Uterus (tissue), 4 donors: ENCODE data around the gene SHROOM2. TPM values are rescaled to one million over a fixed set of nuclear protein-coding genes. Genes with fewer than 3 reads are reported as not detected.
A peak's percentile ranks its signal among the peaks of the same experiment; 100 is the strongest.

Source experiments
- DNase-seq, 2 donors: peaks; one replicate each; pipeline ENCODE4 v3.0.0-alpha.2; 2019 to 2020
- H3K27ac ChIP-seq, 2 donors: fragments of 200-600 bp; sonication (generic); 1 replicate in 1 of 2; 2 replicates in 1 of 2; pipeline ENCODE4 v1.5.1; 2016 to 2018
- H3K27me3 ChIP-seq, 2 donors: fragments of 200-600 bp; sonication (generic); one replicate each; pipeline ENCODE4 v1.5.1; 2018 to 2019; ENCODE audit warnings: control low read depth in 1 of 2
- H3K36me3 ChIP-seq, 2 donors: fragments of 200-600 bp; sonication (generic); one replicate each; pipeline ENCODE4 v1.5.1; 2019; ENCODE audit warnings: control low read depth in 1 of 2
- H3K4me1 ChIP-seq, 2 donors: fragments of 200-600 bp; sonication (generic); one replicate each; pipeline ENCODE4 v1.5.1; 2018 to 2019; ENCODE audit warnings: control low read depth in 1 of 2
- H3K4me3 ChIP-seq, 2 donors: fragments of 200-600 bp; sonication (generic); 1 replicate in 1 of 2; 2 replicates in 1 of 2; pipeline ENCODE4 v1.5.1; 2018 to 2019; ENCODE audit warnings: mild to moderate bottlenecking in 1 of 2
- H3K9me3 ChIP-seq, 2 donors: fragments of 200-600 bp; sonication (generic); one replicate each; pipeline ENCODE4 v1.5.1; 2019; ENCODE audit warnings: control low read depth in 1 of 2
- POLR2A ChIP-seq, 2 donors: fragments of 450-650 bp; IDR thresholded peaks; one replicate each; pipeline ENCODE4 v1.6.1; 2016; ENCODE audit warnings: antibody characterized with exemption in 2 of 2, mild to moderate bottlenecking in 1 of 2, moderate library complexity in 1 of 2
- intact Hi-C: fragments of 100-400 bp; cut with DNase I; formaldehyde crosslinking; loops from one replicate; pipeline ENCODE4 v1.15.1; 2023; ENCODE audit warnings: low total_unique reads
- total RNA-seq, 4 donors: library from RNA; depleted of rRNA in 3 of 4; stranded (reverse); fragments of >200 nt in 3 of 4; gene quantifications; one replicate each; pipeline versions ENCODE4 v1.1.0 to v1.2.4, GENCODE V29; 2014 to 2023
- TF ChIP-seq, protein P1 (sequence below), 4 experiments: fragments of 200-600 bp in 2 of 4; fragments of 450-650 bp in 2 of 4; sonication (generic) in 2 of 4; IDR thresholded peaks; one replicate each; pipeline ENCODE4 v1.5.1; 2016 to 2019; ENCODE audit warnings: antibody characterized with exemption in 4 of 4, mild to moderate bottlenecking in 2 of 4, moderate library complexity in 1 of 4
- donor health status: DM: yes; HTN: yes; CAD: no.

Gene SHROOM2
- total RNA-seq, 4 donors from 2014 or later = 3.5 to 8.7 (median 4.8) TPM

DNA sequence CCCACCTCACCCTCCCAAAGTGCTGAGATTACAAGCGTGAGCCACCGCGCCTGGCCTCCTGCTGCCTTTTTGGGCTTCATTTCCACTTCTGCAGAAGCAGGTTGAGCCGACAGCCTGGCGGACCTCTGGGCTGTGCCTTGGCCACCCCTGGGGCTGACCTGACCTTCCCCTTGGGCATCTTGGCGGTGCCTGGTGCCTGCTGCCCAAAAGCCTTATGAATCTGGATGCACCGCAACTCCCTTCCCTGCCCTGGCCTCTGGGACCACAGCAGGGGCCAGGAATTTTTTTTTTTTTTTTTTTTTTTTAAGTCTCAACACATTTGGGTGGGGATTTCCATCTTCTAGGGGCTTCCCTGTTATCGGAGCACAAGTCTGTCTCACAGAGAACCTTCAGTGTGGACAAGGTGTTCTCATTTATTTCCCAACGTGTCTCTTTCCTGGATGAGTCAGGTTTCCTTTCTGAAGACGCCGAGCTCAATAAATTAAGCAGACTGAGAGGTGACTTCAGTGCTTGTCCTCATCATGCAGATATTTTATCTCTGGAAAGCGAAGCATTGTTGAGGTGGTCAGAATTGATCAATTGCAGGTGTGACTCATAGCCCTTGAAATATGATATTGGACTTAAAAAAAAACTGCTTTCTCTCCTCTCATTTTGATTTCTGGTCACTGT, 79.7 kb downstream of the SHROOM2 start:
- DNase-seq = no peak
- Histone ChIP-seq H3K9me3 (no peaks in the 10 kb centered on the region), H3K4me1 (no peaks in the 10 kb centered on the region), H3K27ac (peak overlapping the region; percentile 52 to 57), H3K4me3 (no peak overlapping the region), H3K36me3 (no peaks in the 10 kb centered on the region), H3K27me3 (no peaks in the 10 kb centered on the region)
- no peak for TF ChIP-seq POLR2A (IDR thresholded peaks at IDR 0.05)
- TF ChIP-seq, protein P1, sequence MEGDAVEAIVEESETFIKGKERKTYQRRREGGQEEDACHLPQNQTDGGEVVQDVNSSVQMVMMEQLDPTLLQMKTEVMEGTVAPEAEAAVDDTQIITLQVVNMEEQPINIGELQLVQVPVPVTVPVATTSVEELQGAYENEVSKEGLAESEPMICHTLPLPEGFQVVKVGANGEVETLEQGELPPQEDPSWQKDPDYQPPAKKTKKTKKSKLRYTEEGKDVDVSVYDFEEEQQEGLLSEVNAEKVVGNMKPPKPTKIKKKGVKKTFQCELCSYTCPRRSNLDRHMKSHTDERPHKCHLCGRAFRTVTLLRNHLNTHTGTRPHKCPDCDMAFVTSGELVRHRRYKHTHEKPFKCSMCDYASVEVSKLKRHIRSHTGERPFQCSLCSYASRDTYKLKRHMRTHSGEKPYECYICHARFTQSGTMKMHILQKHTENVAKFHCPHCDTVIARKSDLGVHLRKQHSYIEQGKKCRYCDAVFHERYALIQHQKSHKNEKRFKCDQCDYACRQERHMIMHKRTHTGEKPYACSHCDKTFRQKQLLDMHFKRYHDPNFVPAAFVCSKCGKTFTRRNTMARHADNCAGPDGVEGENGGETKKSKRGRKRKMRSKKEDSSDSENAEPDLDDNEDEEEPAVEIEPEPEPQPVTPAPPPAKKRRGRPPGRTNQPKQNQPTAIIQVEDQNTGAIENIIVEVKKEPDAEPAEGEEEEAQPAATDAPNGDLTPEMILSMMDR (IDR thresholded peaks at IDR 0.05) = no peak
- intact Hi-C loops = no loop called here

DNA sequence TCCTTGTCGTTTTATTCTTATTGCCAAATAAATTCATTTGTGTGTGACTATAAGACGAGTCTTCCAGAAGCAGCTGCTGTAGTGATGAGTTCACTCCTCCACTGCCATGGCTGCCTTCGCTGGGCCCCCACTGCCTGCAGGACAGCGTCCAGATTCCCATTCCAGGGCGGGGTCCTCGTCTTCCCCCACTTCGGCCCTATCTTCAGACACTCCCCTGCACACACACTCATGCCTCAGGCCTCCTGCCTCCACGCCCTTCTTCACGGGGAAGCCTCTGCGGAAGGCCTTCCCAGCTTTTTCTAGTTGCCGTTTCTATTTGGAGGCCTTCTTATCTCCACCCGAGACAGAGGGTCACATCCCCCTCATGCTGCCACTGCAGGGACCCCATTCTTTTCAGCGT, 80.4 kb downstream of the SHROOM2 start:
- no peaks in the 10 kb centered on the region for H3K9me3 ChIP-seq
- H3K4me1 ChIP-seq = no peaks in the 10 kb centered on the region
- peak in 1 of 2 donors; percentile 38 for DNase-seq
- H3K36me3 ChIP-seq = no peaks in the 10 kb centered on the region
- TF ChIP-seq POLR2A (IDR thresholded peaks at IDR 0.05) = no peak
- TF ChIP-seq, protein P1 (IDR thresholded peaks at IDR 0.05) = no peak
- intact Hi-C loops = no loop called here
- peak overlapping the region; percentile 52 to 57 for H3K27ac ChIP-seq
- no peaks in the 10 kb centered on the region for H3K27me3 ChIP-seq
- no peak overlapping the region for H3K4me3 ChIP-seq

DNA sequence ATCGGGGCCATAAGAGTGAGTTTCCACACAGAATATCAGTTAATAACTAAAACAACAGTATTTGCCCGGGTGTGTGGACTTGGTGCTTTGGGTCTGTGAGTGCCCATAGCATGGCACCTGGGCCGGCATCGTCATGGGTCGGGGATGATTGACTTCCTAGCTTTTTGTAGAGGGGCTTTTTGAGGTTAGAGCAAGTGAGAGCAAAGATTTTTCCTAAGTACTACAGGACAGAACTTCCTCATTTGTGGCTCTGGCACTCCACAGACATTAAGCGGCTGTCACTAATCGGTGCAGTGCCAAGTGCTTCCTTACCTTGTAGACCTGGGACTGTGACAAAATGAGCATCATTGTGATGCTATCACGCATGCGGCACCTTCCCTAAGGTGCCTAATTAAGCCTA, 81.0 kb downstream of the SHROOM2 start:
- no peak overlapping the region for H3K4me3 ChIP-seq
- DNase-seq = no peak
- no peak for TF ChIP-seq POLR2A (IDR thresholded peaks at IDR 0.05)
- TF ChIP-seq, protein P1 (IDR thresholded peaks at IDR 0.05) = no peak
- H3K36me3 ChIP-seq = no peaks in the 10 kb centered on the region
- peak overlapping the region; percentile 52 to 57 for H3K27ac ChIP-seq
- no peaks in the 10 kb centered on the region for H3K27me3 ChIP-seq
- intact Hi-C loops = no loop called here
- no peaks in the 10 kb centered on the region for H3K9me3 ChIP-seq
- no peaks in the 10 kb centered on the region for H3K4me1 ChIP-seq

DNA sequence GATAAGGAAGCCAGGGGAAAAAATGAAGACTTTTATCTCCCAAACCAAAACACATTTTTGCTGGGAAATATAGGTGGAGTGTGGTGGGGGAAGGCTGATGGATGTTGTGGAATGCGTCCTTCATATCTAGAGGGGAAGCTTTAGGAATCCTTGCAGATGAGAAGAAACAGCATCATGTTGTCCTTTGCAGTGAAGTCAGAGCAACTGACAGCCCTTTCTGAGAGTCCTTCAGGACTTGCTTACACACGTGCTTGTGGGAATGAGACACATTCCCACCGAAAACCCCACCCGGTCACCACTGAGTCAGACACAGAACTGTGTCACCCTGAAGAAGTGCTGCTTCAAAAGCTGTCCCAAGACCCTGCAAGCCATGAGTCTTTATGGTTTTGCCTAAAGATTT, 81.5 kb downstream of the SHROOM2 start:
- H3K36me3 ChIP-seq = no peaks in the 10 kb centered on the region
- intact Hi-C loops = no loop called here
- H3K27me3 ChIP-seq = no peaks in the 10 kb centered on the region
- no peaks in the 10 kb centered on the region for H3K9me3 ChIP-seq
- TF ChIP-seq POLR2A (IDR thresholded peaks at IDR 0.05) = no peak
- TF ChIP-seq, protein P1 (IDR thresholded peaks at IDR 0.05) = no peak
- no peaks in the 10 kb centered on the region for H3K4me1 ChIP-seq
- no peak for DNase-seq
- H3K4me3 ChIP-seq = no peak overlapping the region
- peak overlapping the region in 1 of 2 donors; percentile 57 for H3K27ac ChIP-seq

DNA sequence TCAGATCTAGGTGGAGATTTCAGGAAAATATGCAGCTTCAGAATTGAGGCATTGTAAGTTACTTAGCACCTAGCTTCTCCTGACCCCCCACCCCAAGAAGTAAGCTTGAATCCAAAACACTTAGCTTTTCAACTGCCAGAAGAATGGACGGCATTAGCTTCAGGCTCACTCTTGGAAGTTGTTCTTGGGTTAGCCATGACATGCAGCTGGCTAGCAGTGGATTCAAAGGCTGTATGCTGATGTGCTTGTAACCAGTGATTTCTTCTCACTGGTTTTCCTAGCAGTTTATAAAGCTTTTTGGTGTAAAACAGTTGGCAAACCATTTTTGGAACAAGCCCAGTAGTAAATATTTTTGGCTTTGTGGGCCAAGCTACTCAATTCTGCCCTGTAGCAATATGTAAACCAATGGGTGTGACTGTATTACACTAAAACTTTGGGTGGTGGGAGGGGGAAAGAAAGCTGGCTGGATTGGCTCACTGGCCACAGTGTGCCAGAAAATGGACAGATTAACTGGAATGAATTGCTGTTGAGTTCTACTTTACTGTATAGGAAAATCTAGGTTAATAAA, 85.6 kb downstream of the SHROOM2 start:
- Histone ChIP-seq H3K27ac (no peak overlapping the region), H3K4me3 (no peak overlapping the region), H3K36me3 (no peaks in the 10 kb centered on the region), H3K4me1 (no peaks in the 10 kb centered on the region), H3K27me3 (no peaks in the 10 kb centered on the region), H3K9me3 (no peaks in the 10 kb centered on the region)
- no peak for DNase-seq
- intact Hi-C loops = no loop called here
- TF ChIP-seq, protein P1 (IDR thresholded peaks at IDR 0.05) = no peak
- TF ChIP-seq POLR2A (IDR thresholded peaks at IDR 0.05) = no peak
